ENCODE results near the gene ZXDC.

- no peak for TF ChIP-seq CTCF (conservative IDR thresholded peaks at IDR 0.05; ENCODE audit: low read length)
- TF ChIP-seq EZH2phosphoT487 (IDR thresholded peaks at IDR 0.05; ENCODE audit: borderline replicate concordance), result no peak
Observed at GRCh38 chr3:126434931-126435411, 40.7 kb downstream of the ZXDC start.

Measured in Loucy (cell line).